A549 (cell line): Measurements from ENCODE around the gene STX8. TPM values are rescaled to one million over a fixed set of nuclear protein-coding genes. Genes with fewer than 3 reads are reported as not detected.

Source experiments
- ATAC-seq, 2 experiments: fragments of 200-7000 bp in 1 of 2; fragments of >200 bp in 1 of 2; cut with Nextera tagmentation in 1 of 2; cut with Tn5 transposase in 1 of 2; 3 replicates each; pipeline versions ENCODE4 v1.8.0 to v1.9.1; 2018 to 2020; ENCODE audit warnings: mild to moderate bottlenecking in 1 of 2, moderate library complexity in 1 of 2
- CTCF ChIA-PET: fragments of 300-600 bp; sonication (Branson Sonifier 250); formaldehyde crosslinking; extraction: SDS; loops from one replicate; lab custom pipeline; 2021; ENCODE audit warnings: antibody characterized with exemption, inconsistent platforms; lab: Yijun Ruan, JAX
- POLR2A ChIA-PET: fragments of 350-600 bp; formaldehyde crosslinking; extraction: SDS; loops from one replicate; lab custom pipeline; 2021; ENCODE audit warnings: antibody characterized with exemption, inconsistent platforms; lab: Yijun Ruan, JAX
- DNase-seq, 2 experiments: peaks; one replicate each; pipeline versions ENCODE4 v3.0.0 to v3.0.0-alpha.2; 2011 to 2016; ENCODE audit warnings: low read depth in 1 of 2, low spot score in 1 of 2
- FAIRE-seq: peaks from 2 replicates; lab custom pipeline; 2011; peaks lifted over from hg19 to GRCh38; lab: Jason Lieb, UNC
- H3K27ac ChIP-seq, 2 experiments: fragments of >200 bp; sonication (Bioruptor Twin); formaldehyde crosslinking; 3 replicates each; pipeline ENCODE4 v1.5.1; 2016 to 2017
- H3K4me1 ChIP-seq: fragments of >200 bp; sonication (Bioruptor Twin); formaldehyde crosslinking; 3 replicates; pipeline ENCODE4 v1.6.1; 2016
- H3K4me2 ChIP-seq: fragments of >200 bp; sonication (Bioruptor Twin); formaldehyde crosslinking; 3 replicates; pipeline ENCODE4 v1.6.1; 2016
- H3K4me3 ChIP-seq: fragments of >200 bp; sonication (Bioruptor Twin); formaldehyde crosslinking; 3 replicates; pipeline ENCODE4 v1.5.1; 2016
- H3K9me3 ChIP-seq: fragments of >200 bp; sonication (Bioruptor Twin); formaldehyde crosslinking; 3 replicates; pipeline ENCODE4 v1.6.1; 2016
- CEBPB ChIP-seq, 2 experiments: fragments of >200 bp in 1 of 2; sonication (Bioruptor Twin) in 1 of 2; formaldehyde crosslinking in 1 of 2; IDR thresholded peaks; 2 replicates each; pipeline ENCODE4 v1.6.1; 2012 to 2016
- EP300 ChIP-seq, 2 experiments: fragments of >200 bp; sonication (Bioruptor Twin); formaldehyde crosslinking; IDR thresholded peaks; 2 replicates in 1 of 2; 3 replicates in 1 of 2; pipeline ENCODE4 v1.6.1; 2016 to 2017
- ESRRA ChIP-seq: fragments of 150-350 bp; IDR thresholded peaks from 2 replicates; pipeline ENCODE4 v1.6.1; 2014; ENCODE audit warnings: mild to moderate bottlenecking, low read length, borderline replicate concordance
- FOSL2 ChIP-seq, 2 experiments: fragments of 450-650 bp in 1 of 2; fragments of >200 bp in 1 of 2; sonication (Bioruptor Twin) in 1 of 2; formaldehyde crosslinking; IDR thresholded peaks; 2 replicates each; pipeline versions ENCODE4 v1.5.0 to v1.6.1; 2016 to 2020; ENCODE audit warnings: mild to moderate bottlenecking in 1 of 2, moderate library complexity in 1 of 2
- FOXS1 ChIP-seq: fragments of 250-450 bp; sonication (Bioruptor Pico); IDR thresholded peaks from 2 replicates; pipeline ENCODE4 v1.5.0; 2020; ENCODE audit warnings: mild to moderate bottlenecking, moderate library complexity
- GATA3 ChIP-seq: IDR thresholded peaks from 2 replicates; pipeline ENCODE4 v1.6.1; 2012; ENCODE audit warnings: borderline replicate concordance
- KDM5A ChIP-seq: fragments of 200-600 bp; sonication (generic); IDR thresholded peaks from 2 replicates; pipeline ENCODE4 v1.6.1; 2016; ENCODE audit warnings: antibody characterized with exemption, mild to moderate bottlenecking
- MYC ChIP-seq: IDR thresholded peaks from 2 replicates; pipeline ENCODE4 v1.6.1; 2012; ENCODE audit warnings: mild to moderate bottlenecking, inconsistent platforms, low read length, improper control_type of control experiment, borderline replicate concordance
- NFE2L2 ChIP-seq: fragments of 150-350 bp; conservative IDR thresholded peaks from 2 replicates; pipeline ENCODE4 v1.6.1; 2014; ENCODE audit warnings: low read length
- NPAS2 ChIP-seq: fragments of 250-450 bp; sonication (Bioruptor Pico); IDR thresholded peaks from 2 replicates; pipeline ENCODE4 v1.8.0; 2022; ENCODE audit warnings: mild to moderate bottlenecking, moderate library complexity, borderline replicate concordance
- RAD21 ChIP-seq, 2 experiments: fragments of >200 bp in 1 of 2; sonication (Bioruptor Twin) in 1 of 2; formaldehyde crosslinking in 1 of 2; IDR thresholded peaks in 1 of 2; conservative IDR thresholded peaks in 1 of 2; 2 replicates in 1 of 2; 3 replicates in 1 of 2; pipeline ENCODE4 v1.6.1; 2012 to 2018; ENCODE audit warnings: inconsistent platforms in 1 of 2
- RARB ChIP-seq: fragments of 250-450 bp; sonication (Bioruptor Pico); IDR thresholded peaks from 2 replicates; pipeline ENCODE4 v1.8.0; 2021; ENCODE audit warnings: mild to moderate bottlenecking, moderate library complexity
- RFX5 ChIP-seq: fragments of 450-650 bp; IDR thresholded peaks from 2 replicates; pipeline ENCODE4 v1.7.1; 2014; ENCODE audit warnings: antibody characterized with exemption, mild to moderate bottlenecking, moderate library complexity
- SMC3 ChIP-seq: fragments of >200 bp; sonication (Bioruptor Twin); formaldehyde crosslinking; IDR thresholded peaks from 3 replicates; pipeline ENCODE4 v1.6.1; 2018; ENCODE audit warnings: inconsistent platforms
- WGBS: methylation state at CpG from one replicate; pipeline ENCODE4 v1.1.6; 2017; ENCODE audit errors: missing lambda C conversion rate; 5-methylcytosine and 5-hydroxymethylcytosine counted together
- polyA plus RNA-seq, 4 experiments: library from polyadenylated mRNA; depleted of rRNA in 3 of 4; stranded (reverse); fragments of >200 nt; fragmentation: RNase III in 1 of 4; extraction: RNeasy Plus Mini Kit Qiagen cat#74134 plus additional on column Dnase treatment in 1 of 4; gene quantifications; 2 replicates in 3 of 4; 3 replicates in 1 of 4; pipeline ENCODE4 v1.2.3, GENCODE V29; 2011 to 2017
- TF ChIP-seq, protein P1 (sequence below): fragments of >200 bp; sonication (Bioruptor Twin); formaldehyde crosslinking; IDR thresholded peaks from 3 replicates; pipeline ENCODE4 v1.6.1; 2016
- TF ChIP-seq, protein P2 (sequence below): fragments of 450-650 bp; IDR thresholded peaks from 2 replicates; pipeline ENCODE4 v1.6.1; 2014; ENCODE audit warnings: antibody characterized with exemption
- TF ChIP-seq, protein P3 (sequence below): fragments of >200 bp; sonication (Bioruptor Twin); formaldehyde crosslinking; IDR thresholded peaks from 3 replicates; pipeline ENCODE4 v1.5.1; 2016
- TF ChIP-seq, protein P4 (sequence below): fragments of 200-600 bp; sonication (generic); IDR thresholded peaks from 2 replicates; pipeline ENCODE4 v1.6.1; 2016; ENCODE audit warnings: antibody characterized with exemption, mild to moderate bottlenecking, moderate library complexity

The STX8 gene
- polyA plus RNA-seq, 2 of the 4 experiments (the other 2 are of a cell fraction) = 93.6 to 168 TPM

DNA sequence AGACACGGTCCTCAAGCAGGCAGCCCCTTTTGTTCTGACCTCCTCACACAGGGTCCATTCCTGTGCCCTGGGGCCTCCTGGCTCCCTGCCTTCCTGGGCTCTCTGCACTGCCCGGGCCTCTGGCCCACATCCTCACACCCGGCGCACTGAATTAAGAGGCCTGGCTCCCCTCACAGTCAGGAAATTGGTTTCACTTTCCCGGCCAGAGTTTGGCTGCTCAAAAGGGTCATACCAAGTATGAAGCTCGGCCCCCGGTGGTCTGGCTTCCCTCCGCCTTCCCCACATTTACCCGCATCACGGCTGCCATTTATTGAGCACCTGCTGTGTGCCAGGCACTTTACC lies 334.3 kb downstream of the STX8 start:
- no peak overlapping the region for H3K4me2 ChIP-seq
- WGBS = 92% methylated on average over 10 of the region's 10 CpGs
- CTCF ChIA-PET = interaction anchor here (1.3 kb wide), 1 partner anchor 280 kb away, joined by 4 read pairs; no protein-coding TSS in a partner anchor

DNA sequence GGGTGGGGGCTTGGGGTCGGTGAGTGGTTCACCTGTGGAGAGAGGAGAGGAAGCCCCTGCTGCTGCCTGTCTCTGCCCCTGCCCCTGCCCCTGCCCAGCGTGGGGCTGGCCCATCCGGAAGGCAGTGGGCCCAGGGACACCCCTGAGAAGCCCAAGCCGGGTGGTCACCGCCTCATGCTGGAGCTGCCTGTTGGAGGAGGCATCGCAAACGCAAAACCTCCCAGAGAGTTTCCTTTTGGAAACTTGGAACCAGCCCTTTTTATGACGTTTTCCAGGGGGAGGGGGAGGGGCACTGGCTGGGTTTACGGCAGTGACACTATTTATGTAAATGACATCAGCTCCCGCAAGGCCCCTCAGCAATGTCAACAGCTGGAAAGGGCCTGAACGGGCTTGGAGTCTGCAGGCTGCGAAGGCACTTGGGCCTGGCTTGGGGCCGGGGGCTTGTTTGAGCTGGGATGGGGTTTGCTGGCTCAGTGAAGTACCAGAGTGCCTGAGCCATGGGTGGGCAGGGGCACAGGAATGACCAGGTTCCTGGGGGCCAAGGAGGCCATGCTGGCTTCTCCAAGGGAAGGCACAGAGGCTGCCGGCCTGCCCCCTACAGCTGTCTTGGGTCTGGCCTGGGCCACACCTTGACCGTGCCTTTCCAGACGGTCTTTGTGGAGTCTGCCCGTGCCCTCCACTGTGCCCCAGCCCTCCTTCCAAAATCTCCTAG lies 334.8 kb downstream of the STX8 start:
- ATAC-seq (peak; percentile 4 to 35; a peak in 4 of 6 replicates), DNase-seq (peak in 1 of 2 experiments; percentile 36), FAIRE-seq (no peak)
- 88% methylated on average over 16 of the region's 17 CpGs for WGBS
- Histone ChIP-seq H3K27ac (peak overlapping the region; percentile 76 to 85; a peak in 5 of 6 replicates), H3K9me3 (no peaks in the 10 kb centered on the region), H3K4me2 (peak overlapping the region; percentile 92), H3K4me1 (peaks cover 14% of the 10 kb centered on the region; the same call in 2 of the 3 replicates), H3K4me3 (peak overlapping the region; percentile 46; the same call in 2 of the 3 replicates)
- TF ChIP-seq NFE2L2 (no peak), EP300 (IDR thresholded peaks at IDR 0.05) (no peak), ESRRA (no peak), RAD21 (conservative IDR thresholded peaks at IDR 0.05 in 1 of 2, IDR thresholded peaks at IDR 0.05 in 1 of 2) (no peak), KDM5A (no peak), RFX5 (no peak), MYC (no peak), FOSL2 (IDR thresholded peaks at IDR 0.05) (no peak), FOSL2 (CRISPR knock-in tag; IDR thresholded peaks at IDR 0.05) (no peak), SMC3 (no peak), GATA3 (no peak), NPAS2 (CRISPR knock-in tag) (no peak), RARB (CRISPR knock-in tag) (no peak), FOXS1 (CRISPR knock-in tag) (no peak)
- TF ChIP-seq, protein P1, sequence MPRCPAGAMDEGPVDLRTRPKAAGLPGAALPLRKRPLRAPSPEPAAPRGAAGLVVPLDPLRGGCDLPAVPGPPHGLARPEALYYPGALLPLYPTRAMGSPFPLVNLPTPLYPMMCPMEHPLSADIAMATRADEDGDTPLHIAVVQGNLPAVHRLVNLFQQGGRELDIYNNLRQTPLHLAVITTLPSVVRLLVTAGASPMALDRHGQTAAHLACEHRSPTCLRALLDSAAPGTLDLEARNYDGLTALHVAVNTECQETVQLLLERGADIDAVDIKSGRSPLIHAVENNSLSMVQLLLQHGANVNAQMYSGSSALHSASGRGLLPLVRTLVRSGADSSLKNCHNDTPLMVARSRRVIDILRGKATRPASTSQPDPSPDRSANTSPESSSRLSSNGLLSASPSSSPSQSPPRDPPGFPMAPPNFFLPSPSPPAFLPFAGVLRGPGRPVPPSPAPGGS = no peak
- TF ChIP-seq, protein P2, sequence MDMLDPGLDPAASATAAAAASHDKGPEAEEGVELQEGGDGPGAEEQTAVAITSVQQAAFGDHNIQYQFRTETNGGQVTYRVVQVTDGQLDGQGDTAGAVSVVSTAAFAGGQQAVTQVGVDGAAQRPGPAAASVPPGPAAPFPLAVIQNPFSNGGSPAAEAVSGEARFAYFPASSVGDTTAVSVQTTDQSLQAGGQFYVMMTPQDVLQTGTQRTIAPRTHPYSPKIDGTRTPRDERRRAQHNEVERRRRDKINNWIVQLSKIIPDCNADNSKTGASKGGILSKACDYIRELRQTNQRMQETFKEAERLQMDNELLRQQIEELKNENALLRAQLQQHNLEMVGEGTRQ = no peak
- TF ChIP-seq, protein P3, sequence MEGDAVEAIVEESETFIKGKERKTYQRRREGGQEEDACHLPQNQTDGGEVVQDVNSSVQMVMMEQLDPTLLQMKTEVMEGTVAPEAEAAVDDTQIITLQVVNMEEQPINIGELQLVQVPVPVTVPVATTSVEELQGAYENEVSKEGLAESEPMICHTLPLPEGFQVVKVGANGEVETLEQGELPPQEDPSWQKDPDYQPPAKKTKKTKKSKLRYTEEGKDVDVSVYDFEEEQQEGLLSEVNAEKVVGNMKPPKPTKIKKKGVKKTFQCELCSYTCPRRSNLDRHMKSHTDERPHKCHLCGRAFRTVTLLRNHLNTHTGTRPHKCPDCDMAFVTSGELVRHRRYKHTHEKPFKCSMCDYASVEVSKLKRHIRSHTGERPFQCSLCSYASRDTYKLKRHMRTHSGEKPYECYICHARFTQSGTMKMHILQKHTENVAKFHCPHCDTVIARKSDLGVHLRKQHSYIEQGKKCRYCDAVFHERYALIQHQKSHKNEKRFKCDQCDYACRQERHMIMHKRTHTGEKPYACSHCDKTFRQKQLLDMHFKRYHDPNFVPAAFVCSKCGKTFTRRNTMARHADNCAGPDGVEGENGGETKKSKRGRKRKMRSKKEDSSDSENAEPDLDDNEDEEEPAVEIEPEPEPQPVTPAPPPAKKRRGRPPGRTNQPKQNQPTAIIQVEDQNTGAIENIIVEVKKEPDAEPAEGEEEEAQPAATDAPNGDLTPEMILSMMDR = no peak
- POLR2A ChIA-PET = interaction anchor here (1.3 kb wide), 1 partner anchor 24 kb away, joined by 3 read pairs; no protein-coding TSS in a partner anchor
- CTCF ChIA-PET = interaction anchor here (1.3 kb wide), 1 partner anchor 281 kb away, joined by 4 read pairs; no protein-coding TSS in a partner anchor

More for the DNA sequence above, 334.3 kb downstream of the STX8 start:
- DNase-seq (no peak), FAIRE-seq (no peak), ATAC-seq (peak; percentile 7 to 16; a peak in 4 of 6 replicates)
- POLR2A ChIA-PET = no interaction called here
- no peaks in the 10 kb centered on the region for H3K9me3 ChIP-seq
- H3K4me1 ChIP-seq = peaks cover 14% of the 10 kb centered on the region; the same call in 2 of the 3 replicates
- H3K4me3 ChIP-seq = no peak overlapping the region
- TF ChIP-seq NPAS2 (CRISPR knock-in tag) (no peak), CEBPB (IDR thresholded peaks at IDR 0.05) (no peak)
- TF ChIP-seq, protein P4, sequence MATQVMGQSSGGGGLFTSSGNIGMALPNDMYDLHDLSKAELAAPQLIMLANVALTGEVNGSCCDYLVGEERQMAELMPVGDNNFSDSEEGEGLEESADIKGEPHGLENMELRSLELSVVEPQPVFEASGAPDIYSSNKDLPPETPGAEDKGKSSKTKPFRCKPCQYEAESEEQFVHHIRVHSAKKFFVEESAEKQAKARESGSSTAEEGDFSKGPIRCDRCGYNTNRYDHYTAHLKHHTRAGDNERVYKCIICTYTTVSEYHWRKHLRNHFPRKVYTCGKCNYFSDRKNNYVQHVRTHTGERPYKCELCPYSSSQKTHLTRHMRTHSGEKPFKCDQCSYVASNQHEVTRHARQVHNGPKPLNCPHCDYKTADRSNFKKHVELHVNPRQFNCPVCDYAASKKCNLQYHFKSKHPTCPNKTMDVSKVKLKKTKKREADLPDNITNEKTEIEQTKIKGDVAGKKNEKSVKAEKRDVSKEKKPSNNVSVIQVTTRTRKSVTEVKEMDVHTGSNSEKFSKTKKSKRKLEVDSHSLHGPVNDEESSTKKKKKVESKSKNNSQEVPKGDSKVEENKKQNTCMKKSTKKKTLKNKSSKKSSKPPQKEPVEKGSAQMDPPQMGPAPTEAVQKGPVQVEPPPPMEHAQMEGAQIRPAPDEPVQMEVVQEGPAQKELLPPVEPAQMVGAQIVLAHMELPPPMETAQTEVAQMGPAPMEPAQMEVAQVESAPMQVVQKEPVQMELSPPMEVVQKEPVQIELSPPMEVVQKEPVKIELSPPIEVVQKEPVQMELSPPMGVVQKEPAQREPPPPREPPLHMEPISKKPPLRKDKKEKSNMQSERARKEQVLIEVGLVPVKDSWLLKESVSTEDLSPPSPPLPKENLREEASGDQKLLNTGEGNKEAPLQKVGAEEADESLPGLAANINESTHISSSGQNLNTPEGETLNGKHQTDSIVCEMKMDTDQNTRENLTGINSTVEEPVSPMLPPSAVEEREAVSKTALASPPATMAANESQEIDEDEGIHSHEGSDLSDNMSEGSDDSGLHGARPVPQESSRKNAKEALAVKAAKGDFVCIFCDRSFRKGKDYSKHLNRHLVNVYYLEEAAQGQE = no peak
- TF ChIP-seq, protein P1 = no peak
- TF ChIP-seq, all 56 proteins: peak for 0
- no peak overlapping the region for H3K27ac ChIP-seq
